Measurements from ENCODE around the gene ATF2. TPM values are rescaled to one million over a fixed set of nuclear protein-coding genes. Genes with fewer than 3 reads are reported as not detected.
A peak's percentile ranks its signal among the peaks of the same experiment; 100 is the strongest.

ATF2 gene
- total and polyA plus RNA-seq, 2 donors (not counting 1 experiment from before 2014, with no cell fraction given): 23.6 to 66.8 TPM

DNA sequence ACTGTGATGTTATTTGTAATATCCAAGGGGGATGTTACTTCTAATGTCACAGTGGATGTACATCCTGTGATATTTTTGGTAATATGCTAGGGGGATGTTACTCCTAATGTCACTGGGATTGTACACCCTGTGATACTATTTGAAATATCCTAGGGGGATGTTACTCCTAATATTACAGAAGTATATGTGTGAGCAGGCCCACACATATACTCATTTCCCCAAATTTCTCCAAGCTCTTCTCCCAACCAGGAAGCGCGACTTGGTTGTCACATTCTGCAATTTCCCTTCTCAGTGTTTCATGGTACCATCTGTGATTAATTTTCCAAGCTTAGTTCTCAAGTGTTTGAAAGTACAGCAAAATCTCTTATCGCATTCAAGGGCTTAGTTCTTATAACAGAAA lies 133.3 kb downstream of the ATF2 start:
- ATAC-seq (ENCODE audit: low read depth) (no peak), DNase-seq (no peak)
- Histone ChIP-seq H3K4me1 (ENCODE audit: control insufficient read depth in 2 of 2, insufficient read depth in 2 of 2, low read length in 2 of 2) (no peaks in the 10 kb centered on the region), H3K9ac (ENCODE audit: low read length) (no peak overlapping the region), H3K9me3 (ENCODE audit: control extremely low read depth in 1 of 3, control insufficient read depth in 2 of 3, insufficient read depth in 1 of 3, low read length in 2 of 3) (no peaks in the 10 kb centered on the region), H3K4me3 (ENCODE audit: control extremely low read depth in 1 of 5, extremely low read depth in 1 of 5, insufficient read depth in 1 of 5, low read depth in 2 of 5, low read length in 4 of 5) (no peak overlapping the region), H3K36me3 (replicated peaks in 1 of 2; ENCODE audit: control extremely low read depth in 1 of 2, control insufficient read depth in 1 of 2, extremely low read depth in 1 of 2, insufficient read depth in 2 of 2, low read length in 1 of 2) (no peaks in the 10 kb centered on the region), H3K79me2 (ENCODE audit: control insufficient read depth, insufficient read depth, low read length) (no peaks in the 10 kb centered on the region), H3K4me2 (replicated peaks; ENCODE audit: low read depth, low read length, poor library complexity, severe bottlenecking) (no peak overlapping the region), H3K27ac (ENCODE audit: low read length in 2 of 2) (no peak overlapping the region), H3K27me3 (replicated peaks in 1 of 4; ENCODE audit: control extremely low read depth in 1 of 4, control insufficient read depth in 3 of 4, insufficient read depth in 4 of 4, low read length in 3 of 4) (no peaks in the 10 kb centered on the region), H2AFZ (ENCODE audit: insufficient read depth, low read depth, low read length, poor library complexity, severe bottlenecking) (no peak overlapping the region), H4K20me1 (ENCODE audit: control insufficient read depth, insufficient read depth, low read length, poor library complexity, severe bottlenecking) (no peaks in the 10 kb centered on the region)
- POLR2A ChIA-PET: no interaction called here
- no peak overlapping the region for H3K27ac Mint-ChIP-seq
- intact Hi-C loops (cut with micrococcal nuclease): no loop called here
- 100% methylated on average over 1 of the region's 3 CpGs for WGBS (ENCODE audit: insufficient coverage)
- no peak for TF ChIP-seq CTCF (IDR thresholded peaks at IDR 0.05)
- TF ChIP-seq EZH2 (IDR thresholded peaks at IDR 0.05; ENCODE audit: borderline replicate concordance, insufficient read depth, low read depth, low read length, poor library complexity, severe bottlenecking): no peak
- CTCF ChIA-PET: no interaction called here
- H3K27me3 Mint-ChIP-seq: no peaks in the 10 kb centered on the region
- no peaks in the 10 kb centered on the region for H3K9me3 Mint-ChIP-seq (ENCODE audit: insufficient read depth)
- no peak overlapping the region for H3K4me3 Mint-ChIP-seq
- H3K4me1 Mint-ChIP-seq: peaks cover 4% of the 10 kb centered on the region

- Histone ChIP-seq H3K27ac (ENCODE audit: low read length in 2 of 2) (no peak overlapping the region), H4K20me1 (ENCODE audit: control insufficient read depth, insufficient read depth, low read length, poor library complexity, severe bottlenecking) (no peaks in the 10 kb centered on the region), H3K79me2 (ENCODE audit: control insufficient read depth, insufficient read depth, low read length) (no peaks in the 10 kb centered on the region), H3K36me3 (replicated peaks in 1 of 2; ENCODE audit: control extremely low read depth in 1 of 2, control insufficient read depth in 1 of 2, extremely low read depth in 1 of 2, insufficient read depth in 2 of 2, low read length in 1 of 2) (no peaks in the 10 kb centered on the region), H3K4me3 (ENCODE audit: control extremely low read depth in 1 of 5, extremely low read depth in 1 of 5, insufficient read depth in 1 of 5, low read depth in 2 of 5, low read length in 4 of 5) (no peak overlapping the region), H3K4me2 (replicated peaks; ENCODE audit: low read depth, low read length, poor library complexity, severe bottlenecking) (no peak overlapping the region), H3K4me1 (ENCODE audit: control insufficient read depth in 2 of 2, insufficient read depth in 2 of 2, low read length in 2 of 2) (no peaks in the 10 kb centered on the region), H3K9ac (ENCODE audit: low read length) (no peak overlapping the region), H3K9me3 (ENCODE audit: control extremely low read depth in 1 of 3, control insufficient read depth in 2 of 3, insufficient read depth in 1 of 3, low read length in 2 of 3) (peaks cover 0 to 3% (median 0%) of the 10 kb centered on the region in 3 donors), H2AFZ (ENCODE audit: insufficient read depth, low read depth, low read length, poor library complexity, severe bottlenecking) (no peak overlapping the region), H3K27me3 (replicated peaks in 1 of 4; ENCODE audit: control extremely low read depth in 1 of 4, control insufficient read depth in 3 of 4, insufficient read depth in 4 of 4, low read length in 3 of 4) (no peaks in the 10 kb centered on the region)
- CTCF ChIA-PET: interaction anchor here (0.7 to 1.2 kb wide), 2 partner anchors 9 to 15 kb away, joined by 4 read pairs; no protein-coding TSS in a partner anchor
- TF ChIP-seq CTCF (IDR thresholded peaks at IDR 0.05): peak; percentile 17
- no peak for TF ChIP-seq EZH2 (IDR thresholded peaks at IDR 0.05; ENCODE audit: borderline replicate concordance, insufficient read depth, low read depth, low read length, poor library complexity, severe bottlenecking)
- no peaks in the 10 kb centered on the region for H3K4me1 Mint-ChIP-seq
- no peaks in the 10 kb centered on the region for H3K27me3 Mint-ChIP-seq
- ATAC-seq (ENCODE audit: low read depth): no peak
- POLR2A ChIA-PET: no interaction called here
- H3K9me3 Mint-ChIP-seq (ENCODE audit: insufficient read depth): no peaks in the 10 kb centered on the region
- 99% methylated on average over 5 of the region's 5 CpGs for WGBS (ENCODE audit: insufficient coverage)
- no peak overlapping the region for H3K27ac Mint-ChIP-seq
- intact Hi-C loops (cut with micrococcal nuclease): no loop called here
- DNase-seq: no peak
- no peak overlapping the region for H3K4me3 Mint-ChIP-seq
Observed at GRCh38 chr2:175030380-175031271, 137.4 kb downstream of the ATF2 start.
